Fibroblast of peridontal ligament (primary cell): Measurements from ENCODE around the gene RND2.

ENCODE experiments used
- DNase-seq: peaks from one replicate; pipeline ENCODE4 v3.0.0-alpha.2; 2010; ENCODE audit errors: extremely low read depth

The RND2 gene

GRCh38 chr17:43079641-43080302 is 54.7 kb downstream of the RND2 start:
- DNase-seq = no peak
